HG02981 (cell line): Measurements from ENCODE around the gene HTT.

ENCODE experiments used
- ATAC-seq: cut with Tn5 transposase; IDR thresholded peaks from one replicate; pipeline ENCODE4 v1.9.1; 2021; ENCODE audit warnings: mild to moderate bottlenecking, moderate library complexity; ENCODE audit not compliant: unreplicated experiment

The HTT gene

GRCh38 chr4:3198906-3199305 is 124.4 kb downstream of the HTT start:
- ATAC-seq: no peak

- ATAC-seq: no peak
Observed at GRCh38 chr4:3199653-3200422, 125.4 kb downstream of the HTT start.

- ATAC-seq: no peak
Observed at GRCh38 chr4:3200423-3201090, 126.1 kb downstream of the HTT start.

GRCh38 chr4:3201718-3202702 is 127.5 kb downstream of the HTT start:
- ATAC-seq: peak; percentile 51

GRCh38 chr4:3202836-3203820 is 128.6 kb downstream of the HTT start:
- no peak for ATAC-seq

GRCh38 chr4:3203971-3204431 is 129.5 kb downstream of the HTT start:
- ATAC-seq: no peak

- no peak for ATAC-seq
Observed at GRCh38 chr4:3205995-3206394, 131.5 kb downstream of the HTT start.

GRCh38 chr4:3206439-3207100 is 132.1 kb downstream of the HTT start:
- no peak for ATAC-seq

GRCh38 chr4:3207531-3208037 is 133.1 kb downstream of the HTT start:
- ATAC-seq: no peak

GRCh38 chr4:3208826-3209225 is 134.3 kb downstream of the HTT start:
- no peak for ATAC-seq

- no peak for ATAC-seq
Observed at GRCh38 chr4:3209551-3210325, 135.3 kb downstream of the HTT start.

GRCh38 chr4:3210467-3210866 is 136.0 kb downstream of the HTT start:
- ATAC-seq: no peak

- no peak for ATAC-seq
Observed at GRCh38 chr4:3211866-3212265, 137.4 kb downstream of the HTT start.

GRCh38 chr4:3212391-3213105 is 138.1 kb downstream of the HTT start:
- ATAC-seq: no peak

GRCh38 chr4:3213106-3213425 is 138.6 kb downstream of the HTT start:
- no peak for ATAC-seq

GRCh38 chr4:3213661-3214250 is 139.3 kb downstream of the HTT start:
- no peak for ATAC-seq

- no peak for ATAC-seq
Observed at GRCh38 chr4:3215256-3215655, 140.8 kb downstream of the HTT start.

GRCh38 chr4:3215733-3216132 is 141.3 kb downstream of the HTT start:
- no peak for ATAC-seq
